PC-9 (cell line): ENCODE data around the gene PLD6. TPM values are rescaled to one million over a fixed set of nuclear protein-coding genes. Genes with fewer than 3 reads are reported as not detected.

Source experiments
- BruUV-seq: library from RNA; stranded (reverse); fragments of 400-500 nt; replicated peaks from 2 replicates; lab custom pipeline; 2021; lab: Mats Ljungman, UMichigan
- CTCF ChIA-PET: fragments of 300-600 bp; sonication (Branson Sonifier 250); formaldehyde crosslinking; loops from one replicate; lab custom pipeline; 2022; ENCODE audit warnings: antibody characterized with exemption; lab: Charles Lee
- POLR2A ChIA-PET: fragments of 300-600 bp; sonication (Branson Sonifier 250); formaldehyde crosslinking; loops from one replicate; lab custom pipeline; 2022; ENCODE audit warnings: antibody characterized with exemption; ENCODE audit not compliant: unreplicated experiment; lab: Charles Lee
- DNase-seq, 2 experiments: peaks; one replicate each; pipeline versions ENCODE4 v3.0.0 to v3.0.0-alpha.2; 2015 to 2022; ENCODE audit warnings: mixed read lengths in 1 of 2
- H2AFZ ChIP-seq: fragments of 200-600 bp; sonication (generic); 2 replicates; pipeline ENCODE4 v1.8.1; 2017; ENCODE audit warnings: antibody characterized with exemption
- H3F3A ChIP-seq: fragments of 200-600 bp; sonication (generic); 2 replicates; pipeline ENCODE4 v1.8.1; 2017; ENCODE audit warnings: antibody characterized with exemption, mild to moderate bottlenecking, low read depth; ENCODE audit not compliant: insufficient read depth
- H3K27ac ChIP-seq: fragments of 200-600 bp; sonication (generic); 2 replicates; pipeline ENCODE4 v1.6.1; 2016; ENCODE audit warnings: mixed run types
- H3K27me3 ChIP-seq: fragments of 200-600 bp; sonication (generic); 2 replicates; pipeline ENCODE4 v1.6.1; 2016; ENCODE audit warnings: low read depth, mixed run types; ENCODE audit not compliant: insufficient read depth
- H3K36me3 ChIP-seq: fragments of 200-600 bp; sonication (generic); 2 replicates; pipeline ENCODE4 v1.6.1; 2016; ENCODE audit warnings: low read depth, mixed run types
- H3K4me1 ChIP-seq: fragments of 200-600 bp; sonication (generic); replicated peaks from 2 replicates; pipeline ENCODE4 v1.6.1; 2016; ENCODE audit warnings: mixed run types; ENCODE audit not compliant: insufficient read depth
- H3K4me2 ChIP-seq: fragments of 200-600 bp; sonication (generic); 2 replicates; pipeline ENCODE4 v1.6.1; 2017; ENCODE audit warnings: mixed run types
- H3K4me3 ChIP-seq: fragments of 200-600 bp; sonication (generic); 2 replicates; pipeline ENCODE4 v1.6.1; 2016; ENCODE audit warnings: mixed run types
- H3K79me2 ChIP-seq: fragments of 200-600 bp; sonication (generic); 2 replicates; pipeline ENCODE4 v1.6.1; 2017; ENCODE audit warnings: low read depth, mixed run types
- H3K9me2 ChIP-seq: fragments of 200-600 bp; sonication (generic); 2 replicates; pipeline ENCODE4 v1.8.1; 2017; ENCODE audit warnings: mild to moderate bottlenecking; ENCODE audit not compliant: insufficient read depth
- H3K9me3 ChIP-seq: fragments of 200-600 bp; sonication (generic); 2 replicates; pipeline ENCODE4 v1.8.1; 2016; ENCODE audit warnings: low read depth; ENCODE audit not compliant: insufficient read depth
- H4K20me1 ChIP-seq: fragments of 200-600 bp; sonication (generic); 2 replicates; pipeline ENCODE4 v1.8.1; 2017; ENCODE audit not compliant: insufficient read depth
- CTCF ChIP-seq: fragments of 200-600 bp; sonication (generic); conservative IDR thresholded peaks from 2 replicates; pipeline ENCODE4 v1.6.1; 2017; ENCODE audit warnings: mixed run types, antibody characterized with exemption, mild to moderate bottlenecking, moderate library complexity
- EZH2 ChIP-seq: fragments of 200-600 bp; sonication (generic); IDR thresholded peaks from 2 replicates; pipeline ENCODE4 v1.8.0; 2017; ENCODE audit warnings: antibody characterized with exemption, low read depth
- intact Hi-C: fragments of 100-400 bp; cut with micrococcal nuclease; formaldehyde crosslinking; loops from one replicate; pipeline ENCODE4 v1.10.0; 2022; ENCODE audit not compliant: unreplicated experiment
- total RNA-seq: library from RNA; stranded (reverse); gene quantifications from 2 replicates; pipeline ENCODE4 v1.2.3, GENCODE V29; 2021

PLD6 gene
- total RNA-seq, 1 experiment from 2014 or later, result 4.1 TPM

GRCh38 chr17:17235212-17236174 is 29.4 kb upstream of the PLD6 start:
- TF ChIP-seq CTCF (no peak), EZH2 (no peak)
- Histone ChIP-seq H3K79me2 (peaks cover 41% of the 10 kb centered on the region), H3K9me3 (no peaks in the 10 kb centered on the region), H3K4me2 (peak overlapping the region; percentile 95), H4K20me1 (peaks cover 37% of the 10 kb centered on the region), H2AFZ (no peak overlapping the region), H3K27me3 (no peaks in the 10 kb centered on the region), H3K36me3 (0 out of 2 replicates have a peak, but pooled peaks cover 8% of the 10 kb centered on the region), H3K9me2 (no peaks in the 10 kb centered on the region), H3K4me3 (peak overlapping the region; percentile 87), H3K27ac (no peak overlapping the region), H3F3A (no peaks in the 10 kb centered on the region), H3K4me1 (peaks cover 19% of the 10 kb centered on the region)
- ChIA-PET CTCF (no interaction called here), POLR2A (no interaction called here)
- intact Hi-C loops, result no loop called here
- peak in 1 of 2 experiments; percentile 25 for DNase-seq
- BruUV-seq, result no TSS peak

GRCh38 chr17:17232303-17232621 is 26.1 kb upstream of the PLD6 start:
- intact Hi-C loops, result no loop called here

More at GRCh38 chr17:17232303-17232621, 26.1 kb upstream of the PLD6 start:
- Histone ChIP-seq H3F3A (no peaks in the 10 kb centered on the region), H3K79me2 (peaks cover 41% of the 10 kb centered on the region), H3K27ac (no peak overlapping the region), H3K9me3 (no peaks in the 10 kb centered on the region), H3K9me2 (no peaks in the 10 kb centered on the region), H3K36me3 (0 out of 2 replicates have a peak, but pooled peaks cover 19% of the 10 kb centered on the region), H3K4me2 (no peak overlapping the region), H3K4me1 (peaks cover 11% of the 10 kb centered on the region), H4K20me1 (peaks cover 37% of the 10 kb centered on the region), H3K27me3 (no peaks in the 10 kb centered on the region), H3K4me3 (no peak overlapping the region), H2AFZ (no peak overlapping the region)
- CTCF ChIA-PET, result no interaction called here
- POLR2A ChIA-PET, result no interaction called here
- BruUV-seq, result no TSS peak
- no peak for DNase-seq
- no peak for TF ChIP-seq CTCF
- TF ChIP-seq EZH2, result no peak
